HepG2 (cell line): ENCODE data around the gene ALPK3. TPM values are rescaled to one million over a fixed set of nuclear protein-coding genes. Genes with fewer than 3 reads are reported as not detected.

Experiments
- AHR ChIP-seq: IDR thresholded peaks from 2 replicates; pipeline ENCODE4 v1.6.1; 2018; ENCODE audit warnings: missing genetic modification reagents, missing compliant biosample characterization
- ATF7 ChIP-seq, 2 experiments: fragments of 450-650 bp in 1 of 2; sonication (generic) in 1 of 2; formaldehyde crosslinking in 1 of 2; IDR thresholded peaks; 2 replicates each; pipeline versions ENCODE4 v1.4.0 to v1.6.1; 2016 to 2020; ENCODE audit warnings: antibody characterized with exemption in 1 of 2, mild to moderate bottlenecking in 1 of 2, missing genetic modification reagents in 1 of 2
- ELF3 ChIP-seq: IDR thresholded peaks from 2 replicates; pipeline ENCODE4 v1.6.1; 2016; ENCODE audit warnings: missing genetic modification reagents, missing compliant biosample characterization
- HMG20A ChIP-seq: IDR thresholded peaks from 2 replicates; pipeline ENCODE4 v1.6.1; 2016; ENCODE audit warnings: borderline replicate concordance
- HNF4A ChIP-seq: sonication (generic); formaldehyde crosslinking; IDR thresholded peaks from 2 replicates; pipeline ENCODE4 v1.4.0; 2020; ENCODE audit warnings: missing genetic modification reagents
- KDM6A ChIP-seq: IDR thresholded peaks from 2 replicates; pipeline ENCODE4 v1.6.1; 2016; ENCODE audit warnings: low read depth
- LCORL ChIP-seq, 2 experiments: fragments of 450-650 bp in 1 of 2; sonication (generic) in 1 of 2; formaldehyde crosslinking in 1 of 2; IDR thresholded peaks; 2 replicates each; pipeline versions ENCODE4 v1.5.0 to v1.6.1; 2017 to 2020; ENCODE audit warnings: antibody characterized with exemption in 1 of 2, missing genetic modification reagents in 1 of 2
- MAFK ChIP-seq, 2 experiments: IDR thresholded peaks in 1 of 2; conservative IDR thresholded peaks in 1 of 2; 2 replicates each; pipeline ENCODE4 v1.6.1; 2011; ENCODE audit warnings: improper control_type of control experiment in 2 of 2, low read length in 2 of 2
- MIER2 ChIP-seq: IDR thresholded peaks from 2 replicates; pipeline ENCODE4 v1.6.1; 2016; ENCODE audit warnings: missing biosample characterization, missing genetic modification reagents
- MXD4 ChIP-seq: IDR thresholded peaks from 2 replicates; pipeline ENCODE4 v1.6.1; 2016; ENCODE audit warnings: mild to moderate bottlenecking, missing biosample characterization, missing genetic modification reagents
- NR1H2 ChIP-seq: sonication (generic); formaldehyde crosslinking; IDR thresholded peaks from 2 replicates; pipeline ENCODE4 v1.8.1; 2022; ENCODE audit warnings: low read depth, missing genetic modification reagents, borderline replicate concordance
- PAWR ChIP-seq: sonication (generic); formaldehyde crosslinking; IDR thresholded peaks from 2 replicates; pipeline ENCODE4 v1.4.0; 2020; ENCODE audit warnings: missing genetic modification reagents, mild to moderate bottlenecking, borderline replicate concordance
- POLR2AphosphoS5 ChIP-seq: IDR thresholded peaks from 2 replicates; pipeline ENCODE4 v1.6.1; 2012; ENCODE audit warnings: low read depth, low read length
- SMAD1 ChIP-seq: sonication (generic); formaldehyde crosslinking; IDR thresholded peaks from 2 replicates; pipeline ENCODE4 v1.4.0; 2020; ENCODE audit warnings: missing genetic modification reagents, low read depth, mild to moderate bottlenecking, borderline replicate concordance
- SP4 ChIP-seq: sonication (generic); formaldehyde crosslinking; IDR thresholded peaks from 2 replicates; pipeline ENCODE4 v1.8.1; 2023; ENCODE audit warnings: mild to moderate bottlenecking, missing genetic modification reagents
- ZNF10 ChIP-seq: sonication (generic); formaldehyde crosslinking; IDR thresholded peaks from 2 replicates; pipeline ENCODE4 v1.4.0; 2020; ENCODE audit warnings: mild to moderate bottlenecking, low read depth, missing genetic modification reagents, borderline replicate concordance
- ZNF160 ChIP-seq: sonication (generic); formaldehyde crosslinking; IDR thresholded peaks from 2 replicates; pipeline ENCODE4 v1.8.0; 2022; ENCODE audit warnings: mild to moderate bottlenecking, inconsistent platforms, missing genetic modification reagents
- ZNF230 ChIP-seq: sonication (generic); formaldehyde crosslinking; IDR thresholded peaks from 2 replicates; pipeline ENCODE4 v1.4.0; 2020; ENCODE audit warnings: mild to moderate bottlenecking, missing genetic modification reagents
- ZNF382 ChIP-seq: sonication (generic); formaldehyde crosslinking; IDR thresholded peaks from 2 replicates; pipeline ENCODE4 v1.5.0; 2020; ENCODE audit warnings: missing genetic modification reagents, mild to moderate bottlenecking, borderline replicate concordance
- ZNF724P ChIP-seq: sonication (generic); formaldehyde crosslinking; IDR thresholded peaks from 2 replicates; pipeline ENCODE4 v1.8.0; 2022; ENCODE audit warnings: missing genetic modification reagents, borderline replicate concordance
- ZNF768 ChIP-seq: sonication (generic); formaldehyde crosslinking; IDR thresholded peaks from 2 replicates; pipeline ENCODE4 v1.4.0; 2020; ENCODE audit warnings: missing genetic modification reagents
- ZNF772 ChIP-seq: sonication (generic); formaldehyde crosslinking; IDR thresholded peaks from 2 replicates; pipeline ENCODE4 v1.5.0; 2020; ENCODE audit warnings: mild to moderate bottlenecking, missing genetic modification reagents
- ZSCAN31 ChIP-seq: sonication (generic); formaldehyde crosslinking; IDR thresholded peaks from 2 replicates; pipeline ENCODE4 v1.5.0; 2020; ENCODE audit warnings: low read depth, mild to moderate bottlenecking, missing genetic modification reagents
- polyA plus RNA-seq, 8 experiments: library from polyadenylated mRNA; depleted of rRNA in 3 of 8; stranded (reverse) in 7 of 8; unstranded in 1 of 8; fragments of >200 nt; fragmentation: Illumina TruSeq in 4 of 8; extraction: Trizol in 4 of 8; gene quantifications; 2 replicates each; pipeline versions ENCODE4 v1.2.1 to v1.2.3, GENCODE V29; 2011 to 2016; ENCODE audit warnings: low read depth in 4 of 8, missing spikeins in 1 of 8, mixed read lengths in 1 of 8; ENCODE audit not compliant: insufficient read depth in 1 of 8
- total RNA-seq, 5 experiments: library from RNA; depleted of rRNA; stranded (reverse); fragments of >200 nt; fragmentation: Illumina TruSeq; extraction: Trizol; gene quantifications; 2 replicates each; pipeline ENCODE4 v1.2.3, GENCODE V29; 2016; ENCODE audit warnings: low read depth in 1 of 5
- TF ChIP-seq, protein P1 (sequence below): sonication (generic); formaldehyde crosslinking; IDR thresholded peaks from 2 replicates; pipeline ENCODE4 v1.8.0; 2022; ENCODE audit warnings: mild to moderate bottlenecking, missing genetic modification reagents
- TF ChIP-seq, protein P2 (sequence below): sonication (generic); formaldehyde crosslinking; IDR thresholded peaks from 2 replicates; pipeline ENCODE4 v1.8.0; 2022; ENCODE audit warnings: mild to moderate bottlenecking, missing genetic modification reagents, moderate library complexity
- TF ChIP-seq, protein P3 (sequence below): sonication (generic); formaldehyde crosslinking; IDR thresholded peaks from 2 replicates; pipeline ENCODE4 v1.8.0; 2022; ENCODE audit warnings: missing genetic modification reagents, low read depth, mild to moderate bottlenecking, borderline replicate concordance
- TF ChIP-seq, protein P4 (sequence below): IDR thresholded peaks from 2 replicates; pipeline ENCODE4 v1.6.1; 2016; ENCODE audit warnings: missing compliant biosample characterization, missing genetic modification reagents, borderline replicate concordance

The ALPK3 gene
- total and polyA plus RNA-seq, 2 of the 13 experiments (the other 11 are each of a cell fraction or from before 2014, with no cell fraction given), result 0.04 to 0.42 TPM

DNA sequence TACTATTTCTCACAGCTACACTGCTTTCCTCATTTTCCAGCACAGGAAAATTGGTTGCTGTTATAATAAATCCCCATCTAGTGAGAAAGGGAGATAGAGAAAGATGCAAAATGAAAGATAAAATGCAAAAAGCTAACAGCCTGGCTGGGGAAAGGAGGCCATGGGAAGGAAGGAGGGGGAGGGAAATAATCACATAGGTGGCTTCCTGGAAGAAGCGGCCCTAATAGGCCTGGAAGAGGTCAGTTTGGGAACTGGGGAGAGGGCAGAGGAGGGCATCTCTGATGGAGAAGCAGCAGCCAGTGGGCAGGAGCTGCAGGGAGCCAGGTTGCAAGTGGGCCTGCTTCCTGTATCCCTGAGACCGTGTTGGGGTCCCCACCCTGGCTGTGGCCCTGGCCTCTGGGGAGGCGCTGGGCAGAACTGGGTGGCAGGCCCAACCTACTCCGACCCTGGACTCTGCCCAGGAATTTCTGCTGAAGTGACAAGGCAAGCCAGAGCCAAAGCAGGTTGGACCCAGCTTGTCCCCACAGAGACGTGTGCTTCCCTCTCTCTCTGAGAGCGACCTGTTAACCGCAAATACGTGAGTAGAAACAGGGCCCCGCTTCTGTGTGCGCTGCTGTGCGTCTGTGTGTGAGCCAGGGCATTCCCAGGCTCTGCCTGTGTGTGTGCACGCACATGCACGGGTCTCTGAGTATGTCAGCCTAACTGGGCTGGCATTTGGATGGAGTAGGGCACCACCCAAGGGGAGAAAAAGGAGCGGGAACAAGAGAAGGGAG, 69.2 kb downstream of the ALPK3 start (continued):
- TF ChIP-seq ZNF382 (CRISPR knock-in tag) (no peak), SP4 (CRISPR knock-in tag) (peak; percentile 57; the same call in 1 of the 2 replicates), ELF3 (peak; percentile 88), HMG20A (CRISPR knock-in tag) (peak; percentile 64; the same call in 1 of the 2 replicates), HNF4A (peak; percentile 56), ZNF10 (CRISPR knock-in tag) (no peak), ZNF724P (CRISPR knock-in tag) (no peak), ZNF160 (CRISPR knock-in tag) (no peak), MAFK (conservative IDR thresholded peaks at IDR 0.05 in 1 of 2, IDR thresholded peaks at IDR 0.05 in 1 of 2; ENCODE audit: low read length in 2 of 2) (peak; percentile 28 to 64; a peak in 3 of 4 replicates), SMAD1 (CRISPR knock-in tag) (0 out of 2 replicates have a peak, but pooled peaks have one; percentile 66), POLR2AphosphoS5 (peak; percentile 19; the same call in 1 of the 2 replicates), PAWR (CRISPR knock-in tag) (no peak; the same call in 1 of the 2 replicates), AHR (CRISPR knock-in tag) (peak; percentile 65; the same call in 1 of the 2 replicates), ZNF772 (CRISPR knock-in tag) (peak; percentile 52; the same call in 1 of the 2 replicates), ZNF768 (CRISPR knock-in tag) (peak; percentile 75; the same call in 1 of the 2 replicates), MIER2 (CRISPR knock-in tag) (peak; percentile 33; the same call in 1 of the 2 replicates), ZNF230 (peak; percentile 69), ATF7 (IDR thresholded peaks at IDR 0.05) (no peak), ATF7 (CRISPR knock-in tag; IDR thresholded peaks at IDR 0.05) (peak; percentile 54; the same call in 1 of the 2 replicates), LCORL (IDR thresholded peaks at IDR 0.05) (no peak), LCORL (CRISPR knock-in tag; IDR thresholded peaks at IDR 0.05) (peak; percentile 63), KDM6A (CRISPR knock-in tag) (0 out of 2 replicates have a peak, but pooled peaks have one; percentile 20), NR1H2 (CRISPR knock-in tag) (no peak), ZSCAN31 (CRISPR knock-in tag) (peak; percentile 39; the same call in 1 of the 2 replicates), MXD4 (CRISPR knock-in tag) (peak; percentile 54)
- TF ChIP-seq, protein P1, sequence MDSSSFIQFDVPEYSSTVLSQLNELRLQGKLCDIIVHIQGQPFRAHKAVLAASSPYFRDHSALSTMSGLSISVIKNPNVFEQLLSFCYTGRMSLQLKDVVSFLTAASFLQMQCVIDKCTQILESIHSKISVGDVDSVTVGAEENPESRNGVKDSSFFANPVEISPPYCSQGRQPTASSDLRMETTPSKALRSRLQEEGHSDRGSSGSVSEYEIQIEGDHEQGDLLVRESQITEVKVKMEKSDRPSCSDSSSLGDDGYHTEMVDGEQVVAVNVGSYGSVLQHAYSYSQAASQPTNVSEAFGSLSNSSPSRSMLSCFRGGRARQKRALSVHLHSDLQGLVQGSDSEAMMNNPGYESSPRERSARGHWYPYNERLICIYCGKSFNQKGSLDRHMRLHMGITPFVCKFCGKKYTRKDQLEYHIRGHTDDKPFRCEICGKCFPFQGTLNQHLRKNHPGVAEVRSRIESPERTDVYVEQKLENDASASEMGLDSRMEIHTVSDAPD, result peak; percentile 45; the same call in 1 of the 2 replicates
- TF ChIP-seq, protein P2, sequence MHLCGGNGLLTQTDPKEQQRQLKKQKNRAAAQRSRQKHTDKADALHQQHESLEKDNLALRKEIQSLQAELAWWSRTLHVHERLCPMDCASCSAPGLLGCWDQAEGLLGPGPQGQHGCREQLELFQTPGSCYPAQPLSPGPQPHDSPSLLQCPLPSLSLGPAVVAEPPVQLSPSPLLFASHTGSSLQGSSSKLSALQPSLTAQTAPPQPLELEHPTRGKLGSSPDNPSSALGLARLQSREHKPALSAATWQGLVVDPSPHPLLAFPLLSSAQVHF (CRISPR knock-in tag), result no peak
- TF ChIP-seq, protein P3, sequence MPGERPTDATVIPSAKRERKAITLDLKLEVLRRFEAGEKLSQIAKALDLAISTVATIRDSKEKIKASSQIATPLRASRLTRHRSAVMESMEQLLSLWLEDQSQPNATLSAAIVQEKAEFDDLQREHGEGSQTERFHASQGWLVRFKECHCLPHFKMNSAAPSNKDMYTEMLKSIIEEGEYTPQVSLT (CRISPR knock-in tag), result no peak
- TF ChIP-seq, protein P4, sequence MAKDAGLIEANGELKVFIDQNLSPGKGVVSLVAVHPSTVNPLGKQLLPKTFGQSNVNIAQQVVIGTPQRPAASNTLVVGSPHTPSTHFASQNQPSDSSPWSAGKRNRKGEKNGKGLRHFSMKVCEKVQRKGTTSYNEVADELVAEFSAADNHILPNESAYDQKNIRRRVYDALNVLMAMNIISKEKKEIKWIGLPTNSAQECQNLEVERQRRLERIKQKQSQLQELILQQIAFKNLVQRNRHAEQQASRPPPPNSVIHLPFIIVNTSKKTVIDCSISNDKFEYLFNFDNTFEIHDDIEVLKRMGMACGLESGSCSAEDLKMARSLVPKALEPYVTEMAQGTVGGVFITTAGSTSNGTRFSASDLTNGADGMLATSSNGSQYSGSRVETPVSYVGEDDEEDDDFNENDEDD (CRISPR knock-in tag), result peak; percentile 22; the same call in 1 of the 2 replicates
